C4-2B (cell line): ENCODE measurements around the gene IFIH1.
A peak's percentile ranks its signal among the peaks of the same experiment; 100 is the strongest.

Experiments
- H3K27ac ChIP-seq: fragments of 450-650 bp; 2 replicates; pipeline ENCODE4 v1.5.1; 2017
- ZFX ChIP-seq: fragments of 450-650 bp; IDR thresholded peaks from 2 replicates; pipeline ENCODE4 v1.6.1; 2017
- TF ChIP-seq, protein P1 (sequence below): fragments of 450-650 bp; conservative IDR thresholded peaks from 2 replicates; pipeline ENCODE4 v1.5.1; 2017; ENCODE audit warnings: mild to moderate bottlenecking

Gene IFIH1

GRCh38 chr2:162256591-162256991 lies 61.9 kb downstream of the IFIH1 start:
- TF ChIP-seq, protein P1, sequence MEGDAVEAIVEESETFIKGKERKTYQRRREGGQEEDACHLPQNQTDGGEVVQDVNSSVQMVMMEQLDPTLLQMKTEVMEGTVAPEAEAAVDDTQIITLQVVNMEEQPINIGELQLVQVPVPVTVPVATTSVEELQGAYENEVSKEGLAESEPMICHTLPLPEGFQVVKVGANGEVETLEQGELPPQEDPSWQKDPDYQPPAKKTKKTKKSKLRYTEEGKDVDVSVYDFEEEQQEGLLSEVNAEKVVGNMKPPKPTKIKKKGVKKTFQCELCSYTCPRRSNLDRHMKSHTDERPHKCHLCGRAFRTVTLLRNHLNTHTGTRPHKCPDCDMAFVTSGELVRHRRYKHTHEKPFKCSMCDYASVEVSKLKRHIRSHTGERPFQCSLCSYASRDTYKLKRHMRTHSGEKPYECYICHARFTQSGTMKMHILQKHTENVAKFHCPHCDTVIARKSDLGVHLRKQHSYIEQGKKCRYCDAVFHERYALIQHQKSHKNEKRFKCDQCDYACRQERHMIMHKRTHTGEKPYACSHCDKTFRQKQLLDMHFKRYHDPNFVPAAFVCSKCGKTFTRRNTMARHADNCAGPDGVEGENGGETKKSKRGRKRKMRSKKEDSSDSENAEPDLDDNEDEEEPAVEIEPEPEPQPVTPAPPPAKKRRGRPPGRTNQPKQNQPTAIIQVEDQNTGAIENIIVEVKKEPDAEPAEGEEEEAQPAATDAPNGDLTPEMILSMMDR, result no peak
- no peak for TF ChIP-seq ZFX
- no peak overlapping the region for H3K27ac ChIP-seq

DNA sequence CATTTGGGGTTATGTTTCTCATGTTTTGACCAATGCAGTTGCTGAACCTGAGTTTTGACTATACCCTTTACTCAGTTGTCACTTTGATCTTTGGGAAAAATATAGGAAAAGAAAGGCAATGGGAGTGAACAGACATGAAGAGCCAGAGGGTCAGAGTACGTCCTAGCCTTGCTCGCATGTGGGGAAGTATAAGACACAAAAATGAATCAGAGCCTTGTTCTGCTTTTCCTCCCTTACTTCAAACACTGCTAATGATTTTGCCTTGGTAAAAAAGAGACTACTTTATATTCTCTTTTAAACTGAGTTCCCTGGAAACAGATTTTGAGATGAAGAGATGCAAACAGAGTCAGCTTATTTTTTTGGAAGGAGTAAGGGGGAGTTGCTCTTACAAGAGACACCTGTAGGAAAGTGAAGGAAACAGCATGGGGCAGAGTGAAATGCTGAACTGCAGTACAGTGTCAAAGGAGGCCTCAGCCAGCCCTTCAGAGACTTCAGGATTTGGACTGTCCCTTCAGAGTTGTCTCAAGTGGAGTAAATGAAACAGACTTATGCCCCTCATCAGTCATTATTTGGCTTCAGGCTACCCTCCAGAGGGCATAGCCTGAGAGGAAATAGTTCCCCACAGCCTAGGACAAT lies 64.1 kb downstream of the IFIH1 start:
- no peak overlapping the region for H3K27ac ChIP-seq
- TF ChIP-seq, protein P1, result no peak
- no peak for TF ChIP-seq ZFX

GRCh38 chr2:162253435-162253834 lies 65.0 kb downstream of the IFIH1 start:
- TF ChIP-seq ZFX, result no peak
- TF ChIP-seq, protein P1, result no peak
- peak overlapping the region; percentile 20; the same call in 1 of the 2 replicates for H3K27ac ChIP-seq

DNA sequence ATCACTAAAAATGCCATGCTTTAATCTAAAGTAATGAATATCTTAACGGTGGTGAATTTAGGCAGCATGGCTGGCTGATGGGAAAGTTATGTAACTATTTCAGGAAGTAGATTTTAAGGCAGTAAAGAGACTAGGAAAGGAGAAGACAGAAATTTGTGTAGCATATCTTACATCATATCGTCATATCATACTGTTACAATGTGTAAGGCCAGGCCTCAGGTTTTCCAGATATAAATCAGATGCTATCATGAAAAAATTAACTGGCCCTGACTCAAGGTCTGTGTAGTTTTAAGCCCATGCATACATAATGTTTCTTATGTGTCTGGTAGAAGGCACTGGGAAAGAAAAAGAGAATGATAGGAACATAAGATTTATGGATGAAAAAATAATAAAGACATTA lies 66.3 kb downstream of the IFIH1 start:
- H3K27ac ChIP-seq, result peak overlapping the region; percentile 45; the same call in 1 of the 2 replicates
- no peak for TF ChIP-seq ZFX
- TF ChIP-seq, protein P1, result no peak

DNA sequence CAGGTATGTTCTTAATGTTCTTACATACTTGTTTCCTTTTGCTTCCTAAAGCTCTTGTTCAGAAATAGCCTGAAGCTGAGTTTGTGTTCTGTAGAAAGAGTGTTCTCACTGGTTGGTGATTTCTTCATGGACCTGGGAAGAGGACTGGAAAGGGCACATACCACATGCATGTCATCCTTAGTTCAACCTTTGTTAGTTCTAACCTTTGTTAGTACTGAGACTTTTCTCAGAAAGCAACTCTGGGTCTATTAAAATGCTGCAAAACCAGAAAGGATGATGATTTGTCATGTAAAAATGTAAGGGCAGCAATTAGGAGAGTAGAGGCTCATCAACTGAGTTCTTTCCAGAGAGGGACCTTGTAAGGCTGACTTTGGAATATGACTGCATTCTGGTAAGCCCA lies 72.7 kb downstream of the IFIH1 start:
- TF ChIP-seq ZFX, result no peak
- TF ChIP-seq, protein P1, result no peak
- no peak overlapping the region for H3K27ac ChIP-seq

- TF ChIP-seq ZFX, result no peak
- TF ChIP-seq, protein P1, result no peak
- H3K27ac ChIP-seq, result no peak overlapping the region
Observed at GRCh38 chr2:162245061-162245460, 73.4 kb downstream of the IFIH1 start.

DNA sequence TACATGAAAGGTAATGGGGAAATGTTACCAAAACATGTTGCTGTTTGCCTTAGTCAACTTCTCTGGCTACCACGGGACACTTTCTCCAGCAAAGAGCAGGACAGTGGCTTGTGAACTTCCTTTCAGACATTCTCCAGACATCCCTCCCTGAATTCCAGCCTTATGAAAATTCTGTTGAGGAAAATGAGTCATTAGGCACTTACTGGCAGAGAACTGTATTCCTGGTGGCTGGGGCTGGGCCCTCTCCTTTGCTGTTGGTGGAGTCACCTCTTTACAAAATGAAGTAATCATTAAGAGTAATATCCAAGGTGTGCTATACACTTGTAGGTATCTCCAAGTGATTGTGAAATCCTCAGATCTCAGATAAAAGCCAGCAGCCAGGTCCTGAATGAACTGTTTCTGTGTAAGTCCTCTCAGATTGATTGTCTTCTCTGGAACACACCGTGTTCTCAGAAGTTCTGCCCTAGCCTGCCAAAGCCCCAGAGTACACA lies 73.9 kb downstream of the IFIH1 start:
- TF ChIP-seq, protein P1, result no peak
- TF ChIP-seq ZFX, result no peak
- peak overlapping the region; percentile 21; the same call in 1 of the 2 replicates for H3K27ac ChIP-seq
